ENCODE measurements around the gene PPP1CB.

Gene PPP1CB

GRCh38 chr2:28710545-28710944, 41.1 kb upstream of the PPP1CB start:
- TF ChIP-seq CTCF (IDR thresholded peaks at IDR 0.05; ENCODE audit: borderline replicate concordance, insufficient read depth, low read depth, low read length) = no peak
- H3K4me3 ChIP-seq (ENCODE audit: low read depth, low read length) = no peak overlapping the region

- H3K4me3 ChIP-seq (ENCODE audit: low read depth, low read length) = no peak overlapping the region
- no peak for TF ChIP-seq CTCF (IDR thresholded peaks at IDR 0.05; ENCODE audit: borderline replicate concordance, insufficient read depth, low read depth, low read length)
Measured at GRCh38 chr2:28713577-28714298, 37.9 kb upstream of the PPP1CB start.

- TF ChIP-seq CTCF (IDR thresholded peaks at IDR 0.05; ENCODE audit: borderline replicate concordance, insufficient read depth, low read depth, low read length) = no peak
- no peak overlapping the region for H3K4me3 ChIP-seq (ENCODE audit: low read depth, low read length)
Measured at GRCh38 chr2:28716265-28716865, 35.3 kb upstream of the PPP1CB start.

GRCh38 chr2:28717339-28717758, 34.3 kb upstream of the PPP1CB start:
- no peak for TF ChIP-seq CTCF (IDR thresholded peaks at IDR 0.05; ENCODE audit: borderline replicate concordance, insufficient read depth, low read depth, low read length)
- no peak overlapping the region for H3K4me3 ChIP-seq (ENCODE audit: low read depth, low read length)

- no peak overlapping the region for H3K4me3 ChIP-seq (ENCODE audit: low read depth, low read length)
- no peak for TF ChIP-seq CTCF (IDR thresholded peaks at IDR 0.05; ENCODE audit: borderline replicate concordance, insufficient read depth, low read depth, low read length)
Measured at GRCh38 chr2:28720345-28720744, 31.3 kb upstream of the PPP1CB start.

- no peak overlapping the region for H3K4me3 ChIP-seq (ENCODE audit: low read depth, low read length)
- TF ChIP-seq CTCF (IDR thresholded peaks at IDR 0.05; ENCODE audit: borderline replicate concordance, insufficient read depth, low read depth, low read length) = no peak
Measured at GRCh38 chr2:28721601-28722191, 29.9 kb upstream of the PPP1CB start.
